Sigmoid colon (tissue), 7 donors: ENCODE measurements around the gene FOXL3. TPM values are rescaled to one million over a fixed set of nuclear protein-coding genes. Genes with fewer than 3 reads are reported as not detected.
"Not testable (repeated sequence)": the region's sequence is repeated elsewhere in the genome, so short reads cannot be mapped to it uniquely, and the experiment has no call there.

Experiments
- DNase-seq: peaks from one replicate; pipeline ENCODE4 v3.0.0-alpha.2; 2019
- H3K27ac ChIP-seq, 4 donors: fragments of 200-600 bp; sonication (generic); one replicate each; pipeline ENCODE4 v1.5.1; 2016 to 2019; ENCODE audit warnings: mild to moderate bottlenecking in 1 of 4
- H3K27me3 ChIP-seq, 3 donors: fragments of 200-600 bp; sonication (generic); one replicate each; pipeline ENCODE4 v1.5.1; 2019; ENCODE audit warnings: mild to moderate bottlenecking in 1 of 3
- H3K36me3 ChIP-seq, 4 donors: fragments of 200-600 bp; sonication (generic); one replicate each; pipeline ENCODE4 v1.5.1; 2016 to 2019
- H3K4me1 ChIP-seq, 4 donors: fragments of 200-600 bp; sonication (generic); one replicate each; pipeline ENCODE4 v1.5.1; 2017 to 2019
- H3K4me3 ChIP-seq, 4 donors: fragments of 200-600 bp; sonication (generic); one replicate each; pipeline ENCODE4 v1.5.1; 2017 to 2019; ENCODE audit warnings: mild to moderate bottlenecking in 2 of 4, moderate library complexity in 1 of 4
- H3K9me3 ChIP-seq, 4 donors: fragments of 200-600 bp in 3 of 4; sonication (generic) in 3 of 4; one replicate each; pipeline versions ENCODE4 v1.5.1 to v1.6.1; 2013 to 2019
- CTCF ChIP-seq, 4 experiments: fragments of 450-650 bp in 3 of 4; fragments of 200-600 bp in 1 of 4; IDR thresholded peaks; one replicate each; pipeline ENCODE4 v1.5.1; 2016 to 2019; ENCODE audit warnings: antibody characterized with exemption in 4 of 4, mild to moderate bottlenecking in 3 of 4, moderate library complexity in 2 of 4
- EP300 ChIP-seq, 4 donors: sonication (generic); formaldehyde crosslinking; IDR thresholded peaks; one replicate each; pipeline ENCODE4 v1.6.1; 2017; ENCODE audit warnings: antibody characterized with exemption in 4 of 4
- POLR2A ChIP-seq, 2 donors: fragments of 450-650 bp; IDR thresholded peaks; one replicate each; pipeline ENCODE4 v1.6.1; 2016; ENCODE audit warnings: antibody characterized with exemption in 2 of 2, mild to moderate bottlenecking in 2 of 2, moderate library complexity in 2 of 2
- POLR2AphosphoS5 ChIP-seq, 4 donors: sonication (generic); formaldehyde crosslinking; IDR thresholded peaks; one replicate each; pipeline ENCODE4 v1.6.1; 2017; ENCODE audit warnings: antibody characterized with exemption in 4 of 4
- whole genome bisulfite sequencing, 2 donors: extraction: QIAGEN DNeasy Blood & Tissue Kit; methylation state at CpG; one replicate each; pipeline ENCODE4 v1.1.7; 2013; 5-methylcytosine and 5-hydroxymethylcytosine counted together
- intact Hi-C: fragments of 100-400 bp; cut with DNase I; formaldehyde crosslinking; loops from one replicate; pipeline ENCODE4 v1.15.1; 2023
- polyA plus RNA-seq, 3 donors: library from polyadenylated mRNA; stranded (reverse); fragments of 200-250 nt; gene quantifications; one replicate each; pipeline ENCODE4 v1.2.3, GENCODE V29; 2013
- total RNA-seq, 4 donors: library from RNA; depleted of rRNA; stranded (reverse); fragments of >200 nt; gene quantifications; one replicate each; pipeline ENCODE4 v1.1.0, GENCODE V29; 2016
- donor health status: healthy with polysubstance abuse.
- donor health status: Bipolar disorder and iron deficiency.
- donor health status: healthy.

Gene FOXL3
- not detected for total RNA-seq
- polyA plus RNA-seq, result not detected

GRCh38 chr7:289756-290553 lies at the start of gene FOXL3:
TSS of gene FOXL3 (plus strand) at chr7:290170. CDS start at chr7:290170, 0 bp downstream.
- intact Hi-C loops, result no loop called here
- 10 to 31% methylated on average over 79 of the region's 79 CpGs for WGBS, 2 donors
- H3K4me3 ChIP-seq, result no peak within 1 kb of the TSS
- no peak within 1 kb of the TSS for H3K27ac ChIP-seq
- no peaks in the 10 kb centered on the region for H3K9me3 ChIP-seq
- no peaks in the 10 kb centered on the region for H3K36me3 ChIP-seq
- H3K4me1 ChIP-seq, result peaks cover 0 to 19% (median 16%) of the 10 kb centered on the region in 4 donors
- peaks cover 40 to 93% (median 58%) of the 10 kb centered on the region in 3 donors for H3K27me3 ChIP-seq
- peak; percentile 40 for DNase-seq
- TF ChIP-seq CTCF (IDR thresholded peaks at IDR 0.05), result no peak
- no peak for TF ChIP-seq POLR2AphosphoS5 (IDR thresholded peaks at IDR 0.05)
- no peak for TF ChIP-seq POLR2A (IDR thresholded peaks at IDR 0.05)
- TF ChIP-seq EP300 (IDR thresholded peaks at IDR 0.05), result no peak

GRCh38 chr7:240887-241421 lies 49.0 kb upstream of the FOXL3 start:
- Histone ChIP-seq H3K9me3 (no peaks in the 10 kb centered on the region), H3K27ac (peak overlapping the region in 2 of 4 donors; percentile 9 to 27), H3K4me1 (peaks cover 0 to 25% (median 11%) of the 10 kb centered on the region in 4 donors), H3K36me3 (peaks cover 0 to 21% (median 2%) of the 10 kb centered on the region in 4 donors), H3K4me3 (no peak overlapping the region), H3K27me3 (no peaks in the 10 kb centered on the region)
- WGBS, 2 donors, result 47 to 78% methylated on average over 16 of the region's 16 CpGs
- no peak for DNase-seq
- intact Hi-C loops, result no loop called here
- TF ChIP-seq EP300 (IDR thresholded peaks at IDR 0.05) (no peak), POLR2A (IDR thresholded peaks at IDR 0.05) (no peak), POLR2AphosphoS5 (IDR thresholded peaks at IDR 0.05) (no peak), CTCF (IDR thresholded peaks at IDR 0.05) (no peak)

GRCh38 chr7:241513-241912 lies 48.5 kb upstream of the FOXL3 start:
- no peaks in the 10 kb centered on the region for H3K9me3 ChIP-seq
- no peak for DNase-seq
- 93 to 96% methylated on average over 13 of the region's 13 CpGs for WGBS, 2 donors
- no peak overlapping the region for H3K4me3 ChIP-seq
- no peak overlapping the region for H3K27ac ChIP-seq
- no peaks in the 10 kb centered on the region for H3K27me3 ChIP-seq
- peaks cover 0 to 26% (median 6%) of the 10 kb centered on the region in 4 donors for H3K36me3 ChIP-seq
- intact Hi-C loops, result no loop called here
- peaks cover 0 to 19% (median 6%) of the 10 kb centered on the region in 4 donors for H3K4me1 ChIP-seq
- TF ChIP-seq POLR2A (IDR thresholded peaks at IDR 0.05), result no peak

- H3K27ac ChIP-seq, intact Hi-C loops, H3K27me3 ChIP-seq, H3K9me3 ChIP-seq, H3K4me3 ChIP-seq, DNase-seq: not testable (repeated sequence)
- WGBS, 2 donors, result 90 to 94% methylated on average over 11 to 12 of the region's 21 CpGs
- peaks cover 0 to 15% (median 2%) of the 10 kb centered on the region in 4 donors for H3K4me1 ChIP-seq
- peaks cover 0 to 41% (median 17%) of the 10 kb centered on the region in 4 donors for H3K36me3 ChIP-seq
These were observed 47.0 kb upstream of the FOXL3 start for GRCh38 chr7:242826-243579.

GRCh38 chr7:243580-243978 lies 46.4 kb upstream of the FOXL3 start:
- H3K4me3 ChIP-seq, DNase-seq, H3K27me3 ChIP-seq, H3K27ac ChIP-seq, intact Hi-C loops, H3K9me3 ChIP-seq: not testable (repeated sequence)
- H3K36me3 ChIP-seq, result peaks cover 0 to 47% (median 22%) of the 10 kb centered on the region in 4 donors
- peaks cover 0 to 15% (median 2%) of the 10 kb centered on the region in 4 donors for H3K4me1 ChIP-seq
- 87 to 97% methylated on average over 6 of the region's 10 CpGs for WGBS, 2 donors

- Histone ChIP-seq H3K9me3 (no peaks in the 10 kb centered on the region), H3K27ac (no peak overlapping the region), H3K36me3 (peaks cover 0 to 61% (median 29%) of the 10 kb centered on the region in 4 donors), H3K27me3 (no peaks in the 10 kb centered on the region), H3K4me3 (no peak overlapping the region), H3K4me1 (peaks cover 0 to 15% (median 2%) of the 10 kb centered on the region in 4 donors)
- peak; percentile 72 for DNase-seq
- intact Hi-C loops, result no loop called here
- TF ChIP-seq POLR2A (IDR thresholded peaks at IDR 0.05), result no peak
- no peak for TF ChIP-seq POLR2AphosphoS5 (IDR thresholded peaks at IDR 0.05)
- no peak for TF ChIP-seq CTCF (IDR thresholded peaks at IDR 0.05)
- TF ChIP-seq EP300 (IDR thresholded peaks at IDR 0.05), result no peak
- WGBS, 2 donors, result 89 to 92% methylated on average over 22 of the region's 22 CpGs
These were observed 45.0 kb upstream of the FOXL3 start for GRCh38 chr7:244974-245373.
